GM06990 (cell line): ENCODE measurements around the gene OR4Q2.
"Not testable (repeated sequence)": the region's sequence is repeated elsewhere in the genome, so short reads cannot be mapped to it uniquely, and the experiment has no call there.

Source experiments
- DNase-seq: peaks from one replicate; pipeline ENCODE4 v3.0.0-alpha.2; 2011; ENCODE audit not compliant: insufficient read length; ENCODE audit errors: extremely low read depth
- H3K27me3 ChIP-seq: replicated peaks from 2 replicates; pipeline ENCODE4 v1.6.0; 2011; ENCODE audit warnings: low read length; ENCODE audit not compliant: control insufficient read depth, insufficient read depth
- H3K36me3 ChIP-seq: 2 replicates; pipeline ENCODE4 v1.5.1; 2011; ENCODE audit warnings: low read length; ENCODE audit not compliant: control insufficient read depth, insufficient read depth
- H3K4me3 ChIP-seq: replicated peaks from 2 replicates; pipeline ENCODE4 v1.5.1; 2011; ENCODE audit warnings: low read depth, mild to moderate bottlenecking, control low read depth, low read length
- TF ChIP-seq, protein P1 (sequence below): IDR thresholded peaks from 2 replicates; pipeline ENCODE4 v1.5.1; 2011; ENCODE audit warnings: low read length, control low read depth, mild to moderate bottlenecking, inconsistent platforms; ENCODE audit not compliant: insufficient read depth, poor library complexity, severe bottlenecking

Gene OR4Q2

DNA sequence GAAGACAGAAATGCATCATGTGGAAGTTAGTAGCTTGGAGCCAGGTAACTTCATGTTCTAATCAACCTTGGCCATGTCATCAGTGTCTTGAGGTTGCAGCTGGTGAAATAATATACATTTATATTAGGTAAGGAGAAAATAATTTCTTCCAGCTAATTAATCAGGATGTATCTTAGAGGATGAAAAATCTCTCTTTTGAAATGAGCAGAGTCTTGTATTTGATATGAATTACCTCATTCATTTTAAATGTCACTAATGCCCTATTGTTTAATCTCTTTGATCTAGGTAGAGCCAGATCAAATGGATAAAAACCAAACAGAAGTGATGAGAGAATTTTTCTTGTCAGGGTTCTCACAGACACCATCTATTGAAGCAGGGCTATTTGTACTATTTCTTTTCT is at the start of gene OR4Q2:
Gene OR4Q2, plus strand, starts transcription at position 301 of the 400 bp plus-strand sequence.
- TF ChIP-seq, protein P1, sequence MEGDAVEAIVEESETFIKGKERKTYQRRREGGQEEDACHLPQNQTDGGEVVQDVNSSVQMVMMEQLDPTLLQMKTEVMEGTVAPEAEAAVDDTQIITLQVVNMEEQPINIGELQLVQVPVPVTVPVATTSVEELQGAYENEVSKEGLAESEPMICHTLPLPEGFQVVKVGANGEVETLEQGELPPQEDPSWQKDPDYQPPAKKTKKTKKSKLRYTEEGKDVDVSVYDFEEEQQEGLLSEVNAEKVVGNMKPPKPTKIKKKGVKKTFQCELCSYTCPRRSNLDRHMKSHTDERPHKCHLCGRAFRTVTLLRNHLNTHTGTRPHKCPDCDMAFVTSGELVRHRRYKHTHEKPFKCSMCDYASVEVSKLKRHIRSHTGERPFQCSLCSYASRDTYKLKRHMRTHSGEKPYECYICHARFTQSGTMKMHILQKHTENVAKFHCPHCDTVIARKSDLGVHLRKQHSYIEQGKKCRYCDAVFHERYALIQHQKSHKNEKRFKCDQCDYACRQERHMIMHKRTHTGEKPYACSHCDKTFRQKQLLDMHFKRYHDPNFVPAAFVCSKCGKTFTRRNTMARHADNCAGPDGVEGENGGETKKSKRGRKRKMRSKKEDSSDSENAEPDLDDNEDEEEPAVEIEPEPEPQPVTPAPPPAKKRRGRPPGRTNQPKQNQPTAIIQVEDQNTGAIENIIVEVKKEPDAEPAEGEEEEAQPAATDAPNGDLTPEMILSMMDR = no peak
- no peak for DNase-seq
- Histone ChIP-seq H3K36me3 (no peaks in the 10 kb centered on the region), H3K4me3 (no peak within 1 kb of the TSS), H3K27me3 (no peaks in the 10 kb centered on the region)

DNA sequence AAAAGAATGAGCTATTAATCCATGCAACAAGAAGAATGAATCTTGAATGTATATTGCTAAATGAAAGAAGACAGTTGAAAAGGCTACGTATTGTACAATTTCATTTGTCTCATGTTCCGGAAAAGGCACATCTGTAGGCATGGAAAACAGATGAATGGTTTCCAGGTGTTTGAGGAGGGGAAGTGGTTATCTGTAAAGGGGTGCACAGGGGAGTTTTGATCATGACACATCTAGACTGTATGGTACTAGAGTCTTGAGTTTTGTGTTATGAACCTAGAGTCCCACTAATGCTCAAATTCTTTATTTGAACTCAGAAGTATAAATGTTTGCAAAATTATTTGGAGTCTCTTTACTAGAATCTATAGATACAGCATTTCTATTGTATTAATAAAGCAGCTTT is 32.2 kb upstream of the OR4Q2 start:
- H3K27me3 ChIP-seq, H3K36me3 ChIP-seq, DNase-seq, H3K4me3 ChIP-seq: not testable (repeated sequence)

DNA sequence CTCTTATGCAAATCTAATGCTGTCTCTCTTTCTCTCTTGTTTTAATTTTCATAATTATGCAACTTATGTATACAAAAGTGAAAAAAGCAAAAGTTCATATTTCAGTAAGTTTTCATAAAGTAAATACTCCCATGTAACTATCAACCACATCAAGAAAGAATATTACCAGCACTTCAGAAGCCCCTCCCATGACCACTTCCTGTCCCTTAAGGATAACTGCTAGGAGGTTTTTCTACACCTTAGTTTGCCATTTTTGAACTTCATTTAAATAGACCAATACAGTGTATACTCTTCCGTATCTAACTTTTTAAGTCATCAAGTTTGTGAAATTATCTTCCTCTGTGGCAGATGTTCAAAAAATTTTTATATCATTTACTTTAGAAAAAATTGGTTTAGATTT is 27.1 kb upstream of the OR4Q2 start:
- TF ChIP-seq, protein P1 = no peak

DNA sequence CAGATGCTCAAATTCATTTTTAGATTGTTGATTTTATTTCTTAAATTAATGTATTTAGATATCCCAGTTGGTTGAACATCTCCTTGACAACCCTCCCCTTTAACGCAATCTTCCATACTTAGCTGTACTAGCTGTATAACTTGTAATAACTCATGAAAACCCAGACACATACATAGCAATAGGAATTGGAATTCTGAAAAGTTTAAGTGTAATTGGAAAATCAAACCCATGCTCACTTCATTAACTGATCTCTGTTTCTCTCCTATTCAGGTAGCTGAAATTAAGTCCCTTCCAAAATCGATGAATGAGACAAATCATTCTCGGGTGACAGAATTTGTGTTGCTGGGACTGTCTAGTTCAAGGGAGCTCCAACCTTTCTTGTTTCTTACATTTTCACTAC is 26.7 kb upstream of the OR4Q2 start, which contains the start of gene OR4K15:
Gene OR4K15, plus strand, starts transcription at position 301 of the 400 bp plus-strand sequence. Its CDS starts 0 bp downstream, at position 301.
- no peak for DNase-seq
- no peak within 1 kb of the TSS for H3K4me3 ChIP-seq
- no peaks in the 10 kb centered on the region for H3K27me3 ChIP-seq
- no peaks in the 10 kb centered on the region for H3K36me3 ChIP-seq
- TF ChIP-seq, protein P1 = no peak

More for the DNA sequence above, 27.1 kb upstream of the OR4Q2 start:
- no peaks in the 10 kb centered on the region for H3K27me3 ChIP-seq
- H3K4me3 ChIP-seq = no peak overlapping the region
- H3K36me3 ChIP-seq = no peaks in the 10 kb centered on the region
- DNase-seq = no peak

DNA sequence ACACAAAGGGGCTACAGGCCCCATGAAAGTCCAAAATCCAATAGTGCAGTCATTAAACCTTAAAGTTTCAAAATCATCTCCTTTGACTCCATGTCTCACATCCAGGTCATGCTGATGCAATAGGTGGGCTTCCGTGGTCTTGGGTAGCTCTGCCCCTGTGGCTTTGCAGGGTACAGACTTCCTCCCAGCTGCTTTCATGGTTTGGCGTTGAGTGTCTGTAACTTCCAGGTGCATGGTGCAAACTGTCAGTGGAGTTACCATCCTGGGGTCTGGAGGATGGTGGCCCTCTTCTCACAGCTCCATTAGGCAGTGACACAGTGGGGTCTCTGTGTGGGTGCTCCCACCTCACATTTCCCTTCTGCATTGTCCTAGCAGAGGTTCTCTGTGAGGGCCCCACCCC is 8.5 kb upstream of the OR4Q2 start:
- no peak for DNase-seq
- no peaks in the 10 kb centered on the region for H3K36me3 ChIP-seq
- TF ChIP-seq, protein P1 = no peak
- no peak overlapping the region for H3K4me3 ChIP-seq
- no peaks in the 10 kb centered on the region for H3K27me3 ChIP-seq

DNA sequence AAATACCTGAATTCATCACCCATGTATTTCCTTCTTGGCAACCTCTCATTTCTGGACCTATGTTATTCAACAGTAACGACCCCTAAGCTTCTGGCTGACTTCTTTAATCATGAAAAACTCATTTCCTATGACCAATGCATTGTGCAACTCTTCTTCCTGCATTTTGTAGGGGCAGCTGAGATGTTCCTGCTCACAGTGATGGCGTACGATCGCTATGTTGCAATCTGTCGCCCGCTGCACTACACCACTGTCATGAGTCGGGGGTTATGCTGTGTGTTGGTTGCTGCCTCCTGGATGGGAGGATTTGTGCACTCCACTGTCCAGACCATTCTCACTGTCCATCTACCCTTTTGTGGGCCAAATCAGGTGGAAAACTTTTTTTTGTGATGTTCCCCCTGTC is 356 bp downstream of the OR4Q2 start:
- Histone ChIP-seq H3K36me3 (no peaks in the 10 kb centered on the region), H3K4me3 (no peak overlapping the region), H3K27me3 (no peaks in the 10 kb centered on the region)
- no peak for DNase-seq
- TF ChIP-seq, protein P1 = no peak
